HepG2 (cell line): ENCODE measurements around the gene MAPRE3. TPM values are rescaled to one million over a fixed set of nuclear protein-coding genes. Genes with fewer than 3 reads are reported as not detected.

ENCODE experiments used
- ADNP ChIP-seq: sonication (generic); formaldehyde crosslinking; IDR thresholded peaks from 2 replicates; pipeline ENCODE4 v1.4.0; 2020; ENCODE audit warnings: missing genetic modification reagents
- AFF4 ChIP-seq: sonication (generic); formaldehyde crosslinking; IDR thresholded peaks from 2 replicates; pipeline ENCODE4 v1.4.0; 2020; ENCODE audit warnings: missing genetic modification reagents
- ISX ChIP-seq: sonication (generic); formaldehyde crosslinking; conservative IDR thresholded peaks from 2 replicates; pipeline ENCODE4 v1.5.0; 2020; ENCODE audit warnings: missing genetic modification reagents
- MZF1 ChIP-seq: sonication (generic); formaldehyde crosslinking; IDR thresholded peaks from 2 replicates; pipeline ENCODE4 v1.8.1; 2023; ENCODE audit warnings: mild to moderate bottlenecking, missing genetic modification reagents, borderline replicate concordance
- NFE2 ChIP-seq: sonication (generic); formaldehyde crosslinking; IDR thresholded peaks from 2 replicates; pipeline ENCODE4 v1.4.0; 2020; ENCODE audit warnings: missing genetic modification reagents
- NFRKB ChIP-seq: fragments of 450-650 bp; IDR thresholded peaks from 2 replicates; pipeline ENCODE4 v1.6.1; 2017
- NKX3-1 ChIP-seq: sonication (generic); formaldehyde crosslinking; IDR thresholded peaks from 2 replicates; pipeline ENCODE4 v1.5.0; 2020; ENCODE audit warnings: missing genetic modification reagents
- TBP ChIP-seq: sonication (generic); formaldehyde crosslinking; IDR thresholded peaks from 2 replicates; pipeline ENCODE4 v1.5.0; 2020; ENCODE audit warnings: missing genetic modification reagents
- TSC22D2 ChIP-seq: sonication (generic); formaldehyde crosslinking; IDR thresholded peaks from 2 replicates; pipeline ENCODE4 v1.5.1; 2020; ENCODE audit warnings: missing genetic modification reagents, mild to moderate bottlenecking, borderline replicate concordance
- ZFP36 ChIP-seq: fragments of 150-350 bp; IDR thresholded peaks from 2 replicates; pipeline ENCODE4 v1.6.1; 2018; ENCODE audit warnings: borderline replicate concordance, low read length, low read depth; ENCODE audit not compliant: partially characterized antibody
- ZNF101 ChIP-seq: sonication (generic); formaldehyde crosslinking; IDR thresholded peaks from 2 replicates; pipeline ENCODE4 v1.4.0; 2020; ENCODE audit warnings: mild to moderate bottlenecking, low read depth, missing genetic modification reagents, borderline replicate concordance
- ZNF136 ChIP-seq: sonication (generic); formaldehyde crosslinking; IDR thresholded peaks from 2 replicates; pipeline ENCODE4 v1.8.1; 2022; ENCODE audit warnings: low read depth, mild to moderate bottlenecking, moderate library complexity, missing genetic modification reagents
- ZNF224 ChIP-seq: sonication (generic); formaldehyde crosslinking; IDR thresholded peaks from 2 replicates; pipeline ENCODE4 v1.5.0; 2020; ENCODE audit warnings: mild to moderate bottlenecking, missing genetic modification reagents
- ZNF260 ChIP-seq: sonication (generic); formaldehyde crosslinking; IDR thresholded peaks from 2 replicates; pipeline ENCODE4 v1.4.0; 2020; ENCODE audit warnings: missing genetic modification reagents, low read depth, mild to moderate bottlenecking, borderline replicate concordance
- ZNF274 ChIP-seq: sonication (generic); formaldehyde crosslinking; IDR thresholded peaks from 2 replicates; pipeline ENCODE4 v1.5.1; 2020; ENCODE audit warnings: mild to moderate bottlenecking, missing genetic modification reagents
- ZNF557 ChIP-seq: sonication (generic); formaldehyde crosslinking; IDR thresholded peaks from 2 replicates; pipeline ENCODE4 v1.4.0; 2020; ENCODE audit warnings: missing genetic modification reagents
- ZSCAN31 ChIP-seq: sonication (generic); formaldehyde crosslinking; IDR thresholded peaks from 2 replicates; pipeline ENCODE4 v1.5.0; 2020; ENCODE audit warnings: low read depth, mild to moderate bottlenecking, missing genetic modification reagents
- polyA plus RNA-seq, 8 experiments: library from polyadenylated mRNA; depleted of rRNA in 3 of 8; stranded (reverse) in 7 of 8; unstranded in 1 of 8; fragments of >200 nt; fragmentation: Illumina TruSeq in 4 of 8; extraction: Trizol in 4 of 8; gene quantifications; 2 replicates each; pipeline versions ENCODE4 v1.2.1 to v1.2.3, GENCODE V29; 2011 to 2016; ENCODE audit warnings: low read depth in 4 of 8, missing spikeins in 1 of 8, mixed read lengths in 1 of 8; ENCODE audit not compliant: insufficient read depth in 1 of 8
- total RNA-seq, 5 experiments: library from RNA; depleted of rRNA; stranded (reverse); fragments of >200 nt; fragmentation: Illumina TruSeq; extraction: Trizol; gene quantifications; 2 replicates each; pipeline ENCODE4 v1.2.3, GENCODE V29; 2016; ENCODE audit warnings: low read depth in 1 of 5
- TF ChIP-seq, protein P1 (sequence below), 2 experiments: fragments of 450-650 bp in 1 of 2; sonication (generic) in 1 of 2; formaldehyde crosslinking; IDR thresholded peaks; 2 replicates each; pipeline versions ENCODE4 v1.5.0 to v1.8.0; 2020 to 2022; ENCODE audit warnings: mild to moderate bottlenecking in 1 of 2, missing genetic modification reagents in 1 of 2
- TF ChIP-seq, protein P2 (sequence below): sonication (generic); formaldehyde crosslinking; IDR thresholded peaks from 2 replicates; pipeline ENCODE4 v1.4.0; 2020; ENCODE audit warnings: missing genetic modification reagents
- TF ChIP-seq, protein P3 (sequence below): sonication (generic); formaldehyde crosslinking; conservative IDR thresholded peaks from 2 replicates; pipeline ENCODE4 v1.8.0; 2022; ENCODE audit warnings: low read depth, missing genetic modification reagents

MAPRE3 gene
- total and polyA plus RNA-seq, 2 of the 13 experiments (the other 11 are each of a cell fraction or from before 2014, with no cell fraction given) = 0.31 to 0.91 TPM

- TF ChIP-seq NFE2 (peak; percentile 9; the same call in 1 of the 2 replicates), NKX3-1 (CRISPR knock-in tag) (peak; percentile 91), ADNP (CRISPR knock-in tag) (no peak), TBP (CRISPR knock-in tag) (no peak; the same call in 1 of the 2 replicates), ZNF136 (peak; percentile 94; the same call in 1 of the 2 replicates), ZNF224 (peak; percentile 94), AFF4 (CRISPR knock-in tag) (peak; percentile 70; the same call in 1 of the 2 replicates), MZF1 (CRISPR knock-in tag) (no peak), ZSCAN31 (CRISPR knock-in tag) (peak; percentile 99), ZNF274 (peak; percentile 97), TSC22D2 (CRISPR knock-in tag) (peak; percentile 74; the same call in 1 of the 2 replicates), ZNF557 (peak; percentile 99), ZFP36 (no peak), ZNF101 (CRISPR knock-in tag) (0 out of 2 replicates have a peak, but pooled peaks have one; percentile 52), ZNF260 (no peak), ISX (CRISPR knock-in tag) (peak; percentile 96), NFRKB (no peak)
- TF ChIP-seq, protein P1, sequence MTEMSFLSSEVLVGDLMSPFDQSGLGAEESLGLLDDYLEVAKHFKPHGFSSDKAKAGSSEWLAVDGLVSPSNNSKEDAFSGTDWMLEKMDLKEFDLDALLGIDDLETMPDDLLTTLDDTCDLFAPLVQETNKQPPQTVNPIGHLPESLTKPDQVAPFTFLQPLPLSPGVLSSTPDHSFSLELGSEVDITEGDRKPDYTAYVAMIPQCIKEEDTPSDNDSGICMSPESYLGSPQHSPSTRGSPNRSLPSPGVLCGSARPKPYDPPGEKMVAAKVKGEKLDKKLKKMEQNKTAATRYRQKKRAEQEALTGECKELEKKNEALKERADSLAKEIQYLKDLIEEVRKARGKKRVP (CRISPR knock-in tag; IDR thresholded peaks at IDR 0.05) = peak in 1 of 2 experiments; percentile 78; a peak in 2 of 4 replicates
- TF ChIP-seq, protein P2, sequence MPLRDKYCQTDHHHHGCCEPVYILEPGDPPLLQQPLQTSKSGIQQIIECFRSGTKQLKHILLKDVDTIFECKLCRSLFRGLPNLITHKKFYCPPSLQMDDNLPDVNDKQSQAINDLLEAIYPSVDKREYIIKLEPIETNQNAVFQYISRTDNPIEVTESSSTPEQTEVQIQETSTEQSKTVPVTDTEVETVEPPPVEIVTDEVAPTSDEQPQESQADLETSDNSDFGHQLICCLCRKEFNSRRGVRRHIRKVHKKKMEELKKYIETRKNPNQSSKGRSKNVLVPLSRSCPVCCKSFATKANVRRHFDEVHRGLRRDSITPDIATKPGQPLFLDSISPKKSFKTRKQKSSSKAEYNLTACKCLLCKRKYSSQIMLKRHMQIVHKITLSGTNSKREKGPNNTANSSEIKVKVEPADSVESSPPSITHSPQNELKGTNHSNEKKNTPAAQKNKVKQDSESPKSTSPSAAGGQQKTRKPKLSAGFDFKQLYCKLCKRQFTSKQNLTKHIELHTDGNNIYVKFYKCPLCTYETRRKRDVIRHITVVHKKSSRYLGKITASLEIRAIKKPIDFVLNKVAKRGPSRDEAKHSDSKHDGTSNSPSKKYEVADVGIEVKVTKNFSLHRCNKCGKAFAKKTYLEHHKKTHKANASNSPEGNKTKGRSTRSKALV = peak; percentile 54; the same call in 1 of the 2 replicates
- TF ChIP-seq, protein P3, sequence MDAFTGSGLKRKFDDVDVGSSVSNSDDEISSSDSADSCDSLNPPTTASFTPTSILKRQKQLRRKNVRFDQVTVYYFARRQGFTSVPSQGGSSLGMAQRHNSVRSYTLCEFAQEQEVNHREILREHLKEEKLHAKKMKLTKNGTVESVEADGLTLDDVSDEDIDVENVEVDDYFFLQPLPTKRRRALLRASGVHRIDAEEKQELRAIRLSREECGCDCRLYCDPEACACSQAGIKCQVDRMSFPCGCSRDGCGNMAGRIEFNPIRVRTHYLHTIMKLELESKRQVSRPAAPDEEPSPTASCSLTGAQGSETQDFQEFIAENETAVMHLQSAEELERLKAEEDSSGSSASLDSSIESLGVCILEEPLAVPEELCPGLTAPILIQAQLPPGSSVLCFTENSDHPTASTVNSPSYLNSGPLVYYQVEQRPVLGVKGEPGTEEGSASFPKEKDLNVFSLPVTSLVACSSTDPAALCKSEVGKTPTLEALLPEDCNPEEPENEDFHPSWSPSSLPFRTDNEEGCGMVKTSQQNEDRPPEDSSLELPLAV (CRISPR knock-in tag) = peak; percentile 87; the same call in 1 of the 2 replicates
These were observed 80.8 kb downstream of the MAPRE3 start, which contains the start of gene AGBL5 (continued) for GRCh38 chr2:27050996-27051901.
